AG20443 (cell line): Measurements from ENCODE around the gene EQTN.
"Not testable (repeated sequence)": the region's sequence is repeated elsewhere in the genome, so short reads cannot be mapped to it uniquely, and the experiment has no call there.

Source experiments
- DNase-seq: peaks from one replicate; pipeline ENCODE4 v3.0.0; 2012; ENCODE audit warnings: low spot score, mixed read lengths

The EQTN gene

DNA sequence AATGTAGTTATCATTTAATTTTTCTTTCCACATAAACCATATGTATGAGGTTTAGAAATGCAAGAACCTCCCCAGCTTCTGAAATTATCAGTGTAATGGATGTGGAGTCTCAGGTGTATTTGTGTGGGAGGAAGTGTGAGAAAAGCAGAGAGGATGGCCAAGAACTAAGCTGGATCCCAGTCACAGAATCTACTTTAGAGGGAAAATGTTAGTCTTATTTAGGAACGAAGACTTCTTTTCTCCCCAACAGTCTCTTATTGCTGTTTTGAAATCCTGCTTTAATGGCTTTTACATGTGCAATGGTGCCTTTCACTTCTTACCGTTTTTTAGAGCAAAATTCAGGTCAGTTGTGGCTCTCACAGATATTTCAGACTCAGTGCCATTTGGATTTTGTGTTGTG is 3.0 kb downstream of the EQTN start:
- no peak for DNase-seq

DNA sequence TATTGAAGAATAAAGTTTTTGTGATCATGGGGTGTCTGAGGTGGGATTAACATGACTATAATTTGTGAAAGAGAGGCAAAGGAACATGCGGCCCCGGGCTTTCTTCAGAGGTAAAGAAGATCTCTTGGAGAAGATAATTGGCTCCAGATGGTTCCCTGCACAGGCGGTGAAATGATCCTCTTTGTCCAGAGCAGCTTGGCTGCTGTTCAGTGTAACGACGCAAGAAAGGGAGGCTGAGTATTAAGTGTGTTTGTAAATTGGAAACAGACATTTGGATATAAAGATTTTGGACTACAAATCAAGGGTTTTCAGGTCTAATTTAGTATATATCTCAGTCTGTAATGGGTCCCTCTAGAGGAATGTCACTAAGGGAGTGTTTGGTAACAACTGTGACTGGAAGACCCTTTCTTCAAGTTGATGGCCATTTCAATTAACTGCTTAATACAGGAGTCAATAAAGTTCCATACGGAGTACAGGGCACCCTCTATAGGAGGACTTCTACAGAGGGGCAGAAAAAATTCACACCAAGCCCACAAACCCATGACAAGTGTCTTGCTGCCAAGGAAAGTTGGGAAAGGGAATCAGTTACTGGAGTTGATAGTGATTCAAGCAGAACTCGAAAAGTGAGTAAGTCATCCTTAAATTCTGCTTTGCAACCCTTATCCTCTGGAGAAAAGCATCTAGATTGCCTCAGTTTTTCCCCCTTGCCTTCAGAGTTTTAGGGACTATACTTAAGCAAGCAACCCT is 4.1 kb downstream of the EQTN start:
- DNase-seq, result peak; percentile 72

DNA sequence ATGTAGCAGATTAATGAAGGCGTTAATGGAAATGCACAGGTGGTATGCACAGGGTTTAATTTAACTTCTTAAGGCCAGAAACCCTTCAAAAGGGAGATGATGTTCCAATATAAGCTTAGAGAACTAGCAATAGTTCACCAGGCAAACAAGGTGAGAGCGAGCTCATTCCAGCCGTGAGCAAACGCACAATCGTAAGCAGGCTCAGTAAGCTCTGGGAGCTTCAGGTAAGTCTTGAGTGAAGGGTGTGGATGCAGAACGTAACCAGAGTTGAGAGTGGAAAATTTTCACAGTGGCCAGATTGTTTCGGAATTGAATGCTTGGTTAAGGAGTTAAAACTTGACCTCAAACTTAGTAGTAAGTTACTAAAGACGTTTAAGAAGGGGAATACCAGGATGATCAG is 5.7 kb downstream of the EQTN start:
- no peak for DNase-seq

DNA sequence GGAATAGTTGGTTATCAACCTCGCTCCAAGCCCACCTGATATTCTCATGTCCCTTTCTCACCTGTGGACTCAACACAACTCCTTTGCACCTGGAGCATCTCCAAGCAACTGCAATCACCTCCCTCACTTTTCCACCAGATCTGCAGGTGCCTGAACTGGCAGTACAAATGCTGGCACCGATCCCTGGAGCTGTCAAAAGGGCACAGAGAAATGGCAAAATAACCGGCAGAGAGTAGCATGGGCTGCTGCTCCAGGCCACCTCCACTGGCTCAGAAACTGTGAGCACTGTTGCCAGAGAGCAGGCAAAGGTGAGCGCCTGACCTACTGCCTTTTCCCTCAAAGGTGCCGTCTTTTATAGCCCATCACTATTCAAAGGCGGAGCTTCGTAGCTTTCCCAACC is 14.7 kb downstream of the EQTN start:
- DNase-seq, result no peak

DNA sequence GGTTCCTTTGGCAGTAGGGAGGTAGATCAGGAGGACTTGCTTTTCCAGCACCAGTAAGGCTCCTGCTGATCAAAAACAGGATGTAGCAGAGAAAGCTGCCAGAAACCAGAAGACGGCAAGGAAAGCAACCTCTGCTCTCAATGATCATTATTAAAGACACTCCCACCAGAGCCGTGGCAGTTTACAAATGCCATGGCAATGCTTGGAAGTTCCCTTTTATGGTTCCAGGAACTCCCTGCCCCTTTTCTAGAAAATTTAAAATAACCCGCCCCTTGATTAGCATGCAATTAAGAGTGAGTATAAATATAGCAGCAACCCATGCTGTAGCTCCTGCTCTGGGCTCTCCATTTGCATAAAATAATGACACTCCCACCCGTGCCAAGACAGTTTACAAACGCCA is 16.1 kb downstream of the EQTN start:
- DNase-seq, result no peak

DNA sequence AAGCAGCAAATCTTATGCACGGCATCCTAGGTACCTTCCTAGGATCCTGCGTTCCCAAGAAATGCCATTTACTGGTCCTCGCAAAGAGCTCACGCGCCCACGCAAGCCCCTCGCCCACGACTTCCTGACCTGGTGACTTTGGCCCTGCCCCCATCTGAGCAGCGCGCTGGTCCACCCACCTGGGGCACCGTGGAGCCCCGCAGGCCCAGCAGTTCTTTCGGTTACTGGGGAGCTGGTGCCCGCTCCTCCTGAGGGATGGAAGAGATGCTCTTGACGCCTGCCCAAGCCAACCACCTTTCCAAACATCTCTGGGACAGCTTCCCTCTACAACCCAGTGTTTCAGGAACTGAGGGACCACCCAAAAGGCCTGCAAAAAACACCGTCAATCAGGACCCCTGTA is 16.7 kb downstream of the EQTN start:
- no peak for DNase-seq

DNA sequence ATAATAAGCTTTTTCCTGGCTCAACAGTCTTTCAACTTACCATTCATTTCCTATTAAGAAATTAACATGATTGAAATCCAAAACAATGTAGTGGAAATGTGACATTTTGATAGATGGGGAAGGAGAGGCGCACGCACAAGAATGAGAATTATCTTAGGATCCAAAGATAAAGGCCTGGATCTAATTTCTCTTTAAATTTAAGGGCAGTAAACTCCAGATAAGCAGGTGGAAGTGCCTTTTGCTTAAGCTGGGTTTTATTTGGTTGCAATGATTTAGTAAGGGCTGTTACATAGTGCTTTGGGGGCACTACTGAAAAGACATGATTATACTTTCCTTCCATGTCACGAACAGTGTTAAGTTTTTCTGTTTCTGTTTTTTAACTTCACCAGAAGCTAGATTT is 17.3 kb downstream of the EQTN start:
- DNase-seq, result no peak

DNA sequence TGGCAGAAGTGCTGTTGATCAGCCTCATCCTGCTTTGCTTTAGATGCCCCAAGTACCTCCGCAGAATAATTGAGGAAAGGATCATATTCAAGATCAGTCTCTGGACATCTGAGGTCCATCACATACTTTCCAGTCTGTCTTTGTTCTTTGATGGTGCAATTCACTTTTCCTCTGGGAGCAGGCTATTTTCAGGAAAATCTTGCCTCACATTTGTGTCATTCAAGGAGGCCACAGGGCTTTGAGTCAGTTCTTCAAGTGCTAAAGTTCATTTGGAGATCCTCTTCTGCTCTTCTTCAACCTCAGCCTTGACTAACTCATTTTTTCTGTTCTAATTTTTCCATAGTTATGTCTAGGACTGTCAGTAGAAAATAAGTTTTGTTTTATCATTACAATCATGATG is 18.6 kb downstream of the EQTN start:
- no peak for DNase-seq

DNA sequence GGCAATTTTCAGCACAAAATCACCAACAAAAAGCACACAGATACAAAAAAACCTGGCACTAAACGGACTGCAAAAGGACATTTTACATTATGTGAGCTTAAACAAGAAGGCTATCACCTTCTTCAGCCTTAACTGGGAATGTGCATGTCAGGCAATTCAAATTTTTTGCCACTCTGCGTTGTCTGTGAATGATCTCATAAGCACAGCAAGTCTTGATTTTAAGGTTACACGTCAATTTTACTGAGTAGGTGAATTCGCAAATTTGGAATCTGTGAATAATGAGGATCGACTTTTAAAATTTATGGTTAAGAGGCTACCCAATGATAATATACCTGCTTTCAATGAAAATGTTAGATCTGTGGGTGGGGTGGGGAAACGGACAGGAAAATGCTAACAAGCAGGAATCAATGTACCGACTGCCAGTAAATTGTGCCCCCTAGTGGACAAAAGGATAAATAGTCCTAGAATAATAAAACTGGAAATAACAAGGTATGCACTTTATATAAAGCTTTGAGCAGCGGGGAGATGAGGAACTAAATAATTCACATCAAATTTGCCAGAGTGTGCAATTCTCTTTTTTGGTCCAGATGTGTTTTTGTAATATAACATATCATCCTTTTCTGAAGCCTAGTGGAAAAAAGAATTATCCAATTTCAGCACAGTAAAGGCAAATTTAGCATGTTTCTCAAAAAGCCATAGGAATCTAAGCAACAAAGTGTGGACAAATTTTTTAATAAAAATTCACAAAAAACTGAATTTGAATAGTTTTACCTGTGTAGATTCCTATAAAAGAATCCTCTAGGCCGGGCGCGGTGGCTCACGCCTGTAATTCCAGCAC is 20.5 kb downstream of the EQTN start:
- peak; percentile 63 for DNase-seq

DNA sequence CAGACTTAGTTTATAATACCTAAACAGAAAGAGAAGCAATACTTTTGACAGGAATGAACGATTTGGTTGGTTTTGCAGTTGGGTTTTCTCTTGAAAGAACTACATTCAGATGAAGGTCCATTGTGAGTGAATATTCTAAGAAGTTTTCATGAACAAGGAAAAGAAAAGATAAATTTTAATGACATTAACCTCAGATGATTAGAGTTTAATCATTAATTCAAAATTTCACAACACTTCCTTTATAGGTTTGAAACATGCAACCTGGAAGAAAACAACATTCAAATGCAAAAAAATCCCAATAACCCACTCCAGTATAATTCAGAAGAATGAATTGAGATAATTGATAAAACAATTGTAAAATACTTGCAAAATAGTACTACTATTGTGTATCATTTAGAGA is 23.8 kb downstream of the EQTN start:
- no peak for DNase-seq

DNA sequence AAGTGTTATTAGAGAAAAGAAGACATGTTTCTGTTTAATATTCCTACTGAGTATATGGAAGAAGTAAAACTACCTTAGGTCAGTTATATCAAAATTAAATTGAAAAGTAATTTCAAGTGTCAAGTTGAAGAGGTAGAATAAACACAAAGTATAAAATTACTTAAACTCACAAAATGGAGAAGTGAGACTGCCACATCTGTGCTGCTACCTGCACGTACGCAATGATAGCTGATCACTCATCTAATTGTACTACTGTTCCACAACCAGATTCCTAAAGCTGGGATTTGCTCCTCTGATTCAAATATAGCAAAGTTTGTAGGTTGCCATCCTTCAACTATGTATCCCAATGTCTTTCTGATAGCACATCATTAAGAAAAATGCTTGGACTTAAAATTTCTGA is 24.8 kb downstream of the EQTN start:
- DNase-seq, result no peak

DNA sequence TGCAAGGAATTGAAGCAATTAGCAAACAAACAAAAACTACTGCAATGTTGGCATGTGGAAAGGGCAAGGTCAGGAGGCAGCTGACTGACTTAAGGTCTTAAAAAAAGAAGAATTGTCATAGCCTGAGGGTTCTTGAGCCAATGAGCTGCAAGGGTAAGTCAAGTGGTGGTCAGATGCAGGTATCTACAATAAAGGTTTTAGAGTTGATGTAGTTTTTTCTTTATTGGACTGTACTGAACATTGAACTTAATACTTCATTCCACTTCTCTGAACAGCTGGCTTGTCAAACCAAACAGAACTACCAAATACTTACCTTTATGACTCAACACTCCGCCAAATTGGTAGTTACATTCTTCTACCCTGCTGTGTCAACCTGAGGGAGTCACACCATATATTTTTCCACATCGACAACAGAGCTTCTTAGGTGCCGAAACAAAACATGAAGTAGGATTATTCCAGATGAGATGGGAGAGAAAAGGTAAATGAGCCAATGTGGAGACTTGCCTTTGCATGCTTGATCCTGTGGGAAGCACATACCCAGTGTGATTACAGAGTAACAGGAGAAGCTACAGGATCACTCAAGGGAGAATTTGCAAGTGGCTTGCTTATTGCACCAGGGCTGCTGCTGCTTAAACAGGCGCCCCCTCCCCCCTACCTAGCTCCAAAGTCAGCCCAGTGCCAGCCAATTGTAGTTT is 35.3 kb downstream of the EQTN start:
- DNase-seq, result peak; percentile 18

DNA sequence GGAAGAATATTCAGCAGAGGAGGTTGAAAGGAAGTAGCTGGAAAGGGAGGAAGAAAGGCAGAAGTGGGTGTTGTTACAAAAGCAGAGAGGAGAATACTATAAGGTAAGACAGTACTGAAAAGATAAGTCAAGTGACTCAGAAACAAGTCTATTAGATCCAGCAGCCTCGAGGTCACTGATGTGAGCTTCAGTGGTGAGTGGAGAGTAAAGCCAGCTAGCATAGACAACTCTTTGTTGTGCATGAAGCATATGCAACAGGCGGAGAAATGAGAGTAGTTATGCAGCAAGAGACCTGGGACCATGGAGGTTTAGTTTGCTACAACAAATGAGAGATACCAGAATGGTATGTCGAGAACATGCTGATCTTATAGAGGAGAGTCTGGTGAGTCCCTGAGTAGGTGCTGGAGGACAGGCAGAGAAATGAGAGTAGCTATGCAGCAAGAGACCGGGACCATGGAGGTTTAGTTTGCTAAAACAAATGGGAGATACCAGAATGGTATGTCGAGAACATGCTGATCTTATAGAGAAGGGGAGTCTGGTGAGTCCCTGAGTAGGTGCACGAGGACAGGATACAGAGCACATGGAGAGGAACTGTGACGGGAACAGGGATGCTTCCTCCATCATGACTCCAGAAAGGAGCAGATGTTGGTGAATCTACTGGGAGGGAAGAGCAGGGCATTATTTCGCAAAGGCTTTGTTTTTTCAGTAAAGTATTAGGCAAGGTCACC is 36.0 kb downstream of the EQTN start:
- no peak for DNase-seq

DNA sequence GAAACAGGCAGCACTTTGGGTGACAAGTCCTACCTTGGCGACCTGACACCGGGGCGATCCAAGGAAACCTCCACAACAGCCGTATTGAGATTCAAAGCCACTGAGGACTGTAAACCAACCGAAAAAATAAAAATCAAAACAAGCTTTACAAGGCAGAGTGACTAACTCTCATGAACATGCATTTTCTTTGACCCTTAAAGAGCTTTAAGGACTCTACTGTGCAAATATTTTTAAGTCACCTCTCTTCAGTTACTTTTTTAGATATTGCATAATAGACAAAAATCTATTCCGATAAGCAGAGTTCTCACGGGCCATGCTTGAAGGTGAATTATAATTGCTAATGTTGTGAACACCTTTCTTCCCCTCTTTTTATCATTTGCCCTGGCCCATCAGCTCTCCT is 38.3 kb downstream of the EQTN start:
- DNase-seq, result no peak

DNA sequence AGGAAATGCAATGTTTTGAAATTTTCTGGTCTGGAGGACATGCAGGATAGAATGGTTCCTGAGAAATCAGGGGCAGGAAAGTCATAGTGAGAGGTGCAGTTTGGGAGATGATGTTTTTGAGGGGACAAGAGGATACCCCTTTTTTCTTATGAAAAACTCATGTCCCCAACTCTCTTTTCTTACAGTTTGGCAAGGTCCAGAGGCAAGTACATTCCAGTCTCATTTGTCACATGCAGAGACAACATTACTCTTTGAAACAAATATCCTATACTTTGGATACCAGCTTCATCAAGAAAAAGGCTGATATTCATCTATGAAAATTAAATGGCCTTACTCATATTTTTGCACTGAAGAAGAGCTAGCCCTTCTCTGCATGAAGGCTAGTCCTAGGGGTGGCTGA is 48.2 kb downstream of the EQTN start:
- DNase-seq, result peak; percentile 24

DNA sequence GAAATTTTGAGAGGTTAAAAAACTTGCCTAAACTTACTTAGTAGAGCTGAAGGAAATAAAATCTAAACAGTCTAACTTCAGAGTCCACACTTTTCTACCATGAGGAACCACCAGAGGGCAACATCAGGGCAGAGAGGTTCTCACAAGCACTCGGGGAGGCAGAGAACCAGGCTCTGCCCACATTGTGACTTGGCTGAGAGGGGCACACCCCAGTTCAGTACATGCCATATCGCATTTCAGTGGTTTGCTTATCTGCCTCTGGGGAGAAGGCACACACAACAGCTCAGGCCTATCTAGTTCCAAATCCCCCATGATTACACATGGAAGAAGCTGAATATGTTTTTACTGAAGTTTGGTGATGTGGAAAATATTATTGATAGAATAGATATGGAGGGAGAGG is 49.2 kb downstream of the EQTN start:
- DNase-seq, result peak; percentile 70

DNA sequence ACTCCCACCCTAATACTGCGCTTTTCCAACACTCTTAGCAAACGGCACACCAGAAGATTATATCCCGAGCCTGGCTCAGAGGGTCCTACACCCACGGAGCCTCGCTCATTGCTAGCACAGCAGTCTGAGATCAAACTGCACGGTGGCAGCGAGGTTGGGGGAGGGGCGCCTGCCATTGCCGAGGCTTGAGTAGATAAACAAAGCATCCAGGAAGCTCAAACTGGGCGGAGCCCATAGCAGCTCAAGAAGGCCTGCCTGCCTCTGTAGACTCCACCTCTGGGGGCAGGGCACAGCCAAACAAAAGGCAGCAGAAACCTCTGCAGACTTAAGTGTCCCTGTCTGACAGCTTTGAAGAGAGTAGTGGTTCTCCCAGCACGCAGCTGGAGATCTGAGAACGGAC is 57.3 kb downstream of the EQTN start:
- not testable (repeated sequence) for DNase-seq
